HepG2 (cell line): ENCODE results near the gene RAB15. TPM values are rescaled to one million over a fixed set of nuclear protein-coding genes. Genes with fewer than 3 reads are reported as not detected.

Experiments
- ESRRA ChIP-seq: sonication (generic); formaldehyde crosslinking; IDR thresholded peaks from 2 replicates; pipeline ENCODE4 v1.5.1; 2020; ENCODE audit warnings: mild to moderate bottlenecking, low read depth, missing genetic modification reagents
- FOXO1 ChIP-seq: sonication (generic); formaldehyde crosslinking; IDR thresholded peaks from 2 replicates; pipeline ENCODE4 v1.4.0; 2020; ENCODE audit warnings: missing genetic modification reagents
- KLF13 ChIP-seq: sonication (generic); formaldehyde crosslinking; IDR thresholded peaks from 2 replicates; pipeline ENCODE4 v1.4.0; 2020; ENCODE audit warnings: mild to moderate bottlenecking, missing genetic modification reagents
- KMT2B ChIP-seq: IDR thresholded peaks from 2 replicates; pipeline ENCODE4 v1.6.1; 2016; ENCODE audit warnings: missing genetic modification reagents, missing compliant biosample characterization
- MTF2 ChIP-seq: sonication (generic); formaldehyde crosslinking; IDR thresholded peaks from 2 replicates; pipeline ENCODE4 v1.5.0; 2020; ENCODE audit warnings: missing genetic modification reagents, borderline replicate concordance
- SNAPC5 ChIP-seq: sonication (generic); formaldehyde crosslinking; IDR thresholded peaks from 2 replicates; pipeline ENCODE4 v1.8.1; 2023; ENCODE audit warnings: mild to moderate bottlenecking, missing genetic modification reagents, borderline replicate concordance
- ZBTB3 ChIP-seq: sonication (generic); formaldehyde crosslinking; IDR thresholded peaks from 2 replicates; pipeline ENCODE4 v1.4.0; 2020; ENCODE audit warnings: low read depth, mild to moderate bottlenecking, moderate library complexity, missing genetic modification reagents, borderline replicate concordance
- ZFP1 ChIP-seq: IDR thresholded peaks from 2 replicates; pipeline ENCODE4 v1.6.1; 2016
- ZNF383 ChIP-seq: sonication (generic); formaldehyde crosslinking; IDR thresholded peaks from 2 replicates; pipeline ENCODE4 v1.4.0; 2020; ENCODE audit warnings: missing genetic modification reagents, mild to moderate bottlenecking, borderline replicate concordance
- ZNF530 ChIP-seq: sonication (generic); formaldehyde crosslinking; IDR thresholded peaks from 2 replicates; pipeline ENCODE4 v1.5.0; 2020; ENCODE audit warnings: low read depth, mild to moderate bottlenecking, missing genetic modification reagents
- ZNF709 ChIP-seq: sonication (generic); formaldehyde crosslinking; IDR thresholded peaks from 2 replicates; pipeline ENCODE4 v1.5.0; 2020; ENCODE audit warnings: mild to moderate bottlenecking, missing genetic modification reagents
- ZNF746 ChIP-seq: sonication (generic); formaldehyde crosslinking; IDR thresholded peaks from 2 replicates; pipeline ENCODE4 v1.8.0; 2022; ENCODE audit warnings: mild to moderate bottlenecking, missing genetic modification reagents
- ZNF772 ChIP-seq: sonication (generic); formaldehyde crosslinking; IDR thresholded peaks from 2 replicates; pipeline ENCODE4 v1.5.0; 2020; ENCODE audit warnings: mild to moderate bottlenecking, missing genetic modification reagents
- polyA plus RNA-seq, 8 experiments: library from polyadenylated mRNA; depleted of rRNA in 3 of 8; stranded (reverse) in 7 of 8; unstranded in 1 of 8; fragments of >200 nt; fragmentation: Illumina TruSeq in 4 of 8; extraction: Trizol in 4 of 8; gene quantifications; 2 replicates each; pipeline versions ENCODE4 v1.2.1 to v1.2.3, GENCODE V29; 2011 to 2016; ENCODE audit warnings: low read depth in 4 of 8, missing spikeins in 1 of 8, mixed read lengths in 1 of 8; ENCODE audit not compliant: insufficient read depth in 1 of 8
- total RNA-seq, 5 experiments: library from RNA; depleted of rRNA; stranded (reverse); fragments of >200 nt; fragmentation: Illumina TruSeq; extraction: Trizol; gene quantifications; 2 replicates each; pipeline ENCODE4 v1.2.3, GENCODE V29; 2016; ENCODE audit warnings: low read depth in 1 of 5
- TF ChIP-seq, protein P1 (sequence below): sonication (generic); formaldehyde crosslinking; IDR thresholded peaks from 2 replicates; pipeline ENCODE4 v1.4.0; 2020; ENCODE audit warnings: missing genetic modification reagents
- TF ChIP-seq, protein P2 (sequence below): sonication (generic); formaldehyde crosslinking; IDR thresholded peaks from 2 replicates; pipeline ENCODE4 v1.4.0; 2020; ENCODE audit warnings: mild to moderate bottlenecking, missing genetic modification reagents
- TF ChIP-seq, protein P3 (sequence below): sonication (generic); formaldehyde crosslinking; IDR thresholded peaks from 2 replicates; pipeline ENCODE4 v1.5.0; 2020; ENCODE audit warnings: missing genetic modification reagents
- TF ChIP-seq, protein P4 (sequence below): sonication (generic); formaldehyde crosslinking; IDR thresholded peaks from 2 replicates; pipeline ENCODE4 v1.8.0; 2022; ENCODE audit warnings: mild to moderate bottlenecking, missing genetic modification reagents; ENCODE audit not compliant: insufficient replicate concordance
- TF ChIP-seq, protein P5 (sequence below): IDR thresholded peaks from 2 replicates; pipeline ENCODE4 v1.6.1; 2012; ENCODE audit warnings: inconsistent platforms

The RAB15 gene
- total and polyA plus RNA-seq, 2 of the 13 experiments (the other 11 are each of a cell fraction or from before 2014, with no cell fraction given) = 7.4 to 18.5 TPM

GRCh38 chr14:64914237-64915028 is 57.7 kb downstream of the RAB15 start, which contains the start of gene CHURC1 (continued):
- TF ChIP-seq, protein P1, sequence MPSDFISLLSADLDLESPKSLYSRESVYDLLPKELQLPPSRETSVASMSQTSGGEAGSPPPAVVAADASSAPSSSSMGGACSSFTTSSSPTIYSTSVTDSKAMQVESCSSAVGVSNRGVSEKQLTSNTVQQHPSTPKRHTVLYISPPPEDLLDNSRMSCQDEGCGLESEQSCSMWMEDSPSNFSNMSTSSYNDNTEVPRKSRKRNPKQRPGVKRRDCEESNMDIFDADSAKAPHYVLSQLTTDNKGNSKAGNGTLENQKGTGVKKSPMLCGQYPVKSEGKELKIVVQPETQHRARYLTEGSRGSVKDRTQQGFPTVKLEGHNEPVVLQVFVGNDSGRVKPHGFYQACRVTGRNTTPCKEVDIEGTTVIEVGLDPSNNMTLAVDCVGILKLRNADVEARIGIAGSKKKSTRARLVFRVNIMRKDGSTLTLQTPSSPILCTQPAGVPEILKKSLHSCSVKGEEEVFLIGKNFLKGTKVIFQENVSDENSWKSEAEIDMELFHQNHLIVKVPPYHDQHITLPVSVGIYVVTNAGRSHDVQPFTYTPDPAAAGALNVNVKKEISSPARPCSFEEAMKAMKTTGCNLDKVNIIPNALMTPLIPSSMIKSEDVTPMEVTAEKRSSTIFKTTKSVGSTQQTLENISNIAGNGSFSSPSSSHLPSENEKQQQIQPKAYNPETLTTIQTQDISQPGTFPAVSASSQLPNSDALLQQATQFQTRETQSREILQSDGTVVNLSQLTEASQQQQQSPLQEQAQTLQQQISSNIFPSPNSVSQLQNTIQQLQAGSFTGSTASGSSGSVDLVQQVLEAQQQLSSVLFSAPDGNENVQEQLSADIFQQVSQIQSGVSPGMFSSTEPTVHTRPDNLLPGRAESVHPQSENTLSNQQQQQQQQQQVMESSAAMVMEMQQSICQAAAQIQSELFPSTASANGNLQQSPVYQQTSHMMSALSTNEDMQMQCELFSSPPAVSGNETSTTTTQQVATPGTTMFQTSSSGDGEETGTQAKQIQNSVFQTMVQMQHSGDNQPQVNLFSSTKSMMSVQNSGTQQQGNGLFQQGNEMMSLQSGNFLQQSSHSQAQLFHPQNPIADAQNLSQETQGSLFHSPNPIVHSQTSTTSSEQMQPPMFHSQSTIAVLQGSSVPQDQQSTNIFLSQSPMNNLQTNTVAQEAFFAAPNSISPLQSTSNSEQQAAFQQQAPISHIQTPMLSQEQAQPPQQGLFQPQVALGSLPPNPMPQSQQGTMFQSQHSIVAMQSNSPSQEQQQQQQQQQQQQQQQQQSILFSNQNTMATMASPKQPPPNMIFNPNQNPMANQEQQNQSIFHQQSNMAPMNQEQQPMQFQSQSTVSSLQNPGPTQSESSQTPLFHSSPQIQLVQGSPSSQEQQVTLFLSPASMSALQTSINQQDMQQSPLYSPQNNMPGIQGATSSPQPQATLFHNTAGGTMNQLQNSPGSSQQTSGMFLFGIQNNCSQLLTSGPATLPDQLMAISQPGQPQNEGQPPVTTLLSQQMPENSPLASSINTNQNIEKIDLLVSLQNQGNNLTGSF (CRISPR knock-in tag) = no peak
- TF ChIP-seq, protein P2, sequence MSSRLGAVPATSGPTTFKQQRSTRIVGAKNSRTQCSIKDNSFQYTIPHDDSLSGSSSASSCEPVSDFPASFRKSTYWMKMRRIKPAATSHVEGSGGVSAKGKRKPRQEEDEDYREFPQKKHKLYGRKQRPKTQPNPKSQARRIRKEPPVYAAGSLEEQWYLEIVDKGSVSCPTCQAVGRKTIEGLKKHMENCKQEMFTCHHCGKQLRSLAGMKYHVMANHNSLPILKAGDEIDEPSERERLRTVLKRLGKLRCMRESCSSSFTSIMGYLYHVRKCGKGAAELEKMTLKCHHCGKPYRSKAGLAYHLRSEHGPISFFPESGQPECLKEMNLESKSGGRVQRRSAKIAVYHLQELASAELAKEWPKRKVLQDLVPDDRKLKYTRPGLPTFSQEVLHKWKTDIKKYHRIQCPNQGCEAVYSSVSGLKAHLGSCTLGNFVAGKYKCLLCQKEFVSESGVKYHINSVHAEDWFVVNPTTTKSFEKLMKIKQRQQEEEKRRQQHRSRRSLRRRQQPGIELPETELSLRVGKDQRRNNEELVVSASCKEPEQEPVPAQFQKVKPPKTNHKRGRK (CRISPR knock-in tag) = no peak
- TF ChIP-seq ZNF383 (CRISPR knock-in tag) (no peak), ESRRA (CRISPR knock-in tag) (no peak), ZNF530 (no peak), ZNF772 (0 out of 2 replicates have a peak, but pooled peaks have one; percentile 30), SNAPC5 (CRISPR knock-in tag) (no peak), ZFP1 (CRISPR knock-in tag) (peak; percentile 55; the same call in 1 of the 2 replicates), FOXO1 (peak; percentile 62), ZNF746 (no peak), KMT2B (peak; percentile 88), ZNF709 (CRISPR knock-in tag) (0 out of 2 replicates have a peak, but pooled peaks have one; percentile 30), MTF2 (no peak), KLF13 (CRISPR knock-in tag) (no peak), ZBTB3 (CRISPR knock-in tag) (no peak; the same call in 1 of the 2 replicates)
- TF ChIP-seq, protein P3, sequence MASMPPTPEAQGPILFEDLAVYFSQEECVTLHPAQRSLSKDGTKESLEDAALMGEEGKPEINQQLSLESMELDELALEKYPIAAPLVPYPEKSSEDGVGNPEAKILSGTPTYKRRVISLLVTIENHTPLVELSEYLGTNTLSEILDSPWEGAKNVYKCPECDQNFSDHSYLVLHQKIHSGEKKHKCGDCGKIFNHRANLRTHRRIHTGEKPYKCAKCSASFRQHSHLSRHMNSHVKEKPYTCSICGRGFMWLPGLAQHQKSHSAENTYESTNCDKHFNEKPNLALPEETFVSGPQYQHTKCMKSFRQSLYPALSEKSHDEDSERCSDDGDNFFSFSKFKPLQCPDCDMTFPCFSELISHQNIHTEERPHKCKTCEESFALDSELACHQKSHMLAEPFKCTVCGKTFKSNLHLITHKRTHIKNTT (CRISPR knock-in tag) = no peak
- TF ChIP-seq, protein P4, sequence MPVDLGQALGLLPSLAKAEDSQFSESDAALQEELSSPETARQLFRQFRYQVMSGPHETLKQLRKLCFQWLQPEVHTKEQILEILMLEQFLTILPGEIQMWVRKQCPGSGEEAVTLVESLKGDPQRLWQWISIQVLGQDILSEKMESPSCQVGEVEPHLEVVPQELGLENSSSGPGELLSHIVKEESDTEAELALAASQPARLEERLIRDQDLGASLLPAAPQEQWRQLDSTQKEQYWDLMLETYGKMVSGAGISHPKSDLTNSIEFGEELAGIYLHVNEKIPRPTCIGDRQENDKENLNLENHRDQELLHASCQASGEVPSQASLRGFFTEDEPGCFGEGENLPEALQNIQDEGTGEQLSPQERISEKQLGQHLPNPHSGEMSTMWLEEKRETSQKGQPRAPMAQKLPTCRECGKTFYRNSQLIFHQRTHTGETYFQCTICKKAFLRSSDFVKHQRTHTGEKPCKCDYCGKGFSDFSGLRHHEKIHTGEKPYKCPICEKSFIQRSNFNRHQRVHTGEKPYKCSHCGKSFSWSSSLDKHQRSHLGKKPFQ = peak; percentile 58
- TF ChIP-seq, protein P5, sequence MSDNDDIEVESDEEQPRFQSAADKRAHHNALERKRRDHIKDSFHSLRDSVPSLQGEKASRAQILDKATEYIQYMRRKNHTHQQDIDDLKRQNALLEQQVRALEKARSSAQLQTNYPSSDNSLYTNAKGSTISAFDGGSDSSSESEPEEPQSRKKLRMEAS = peak; percentile 67; the same call in 1 of the 2 replicates
